ENCODE data around the gene RSPH9.

Gene RSPH9

GRCh38 chr6:43644940-43645612 is at the start of gene RSPH9:
TSS of gene RSPH9 (plus strand) at chr6:43645036. CDS start at chr6:43645099, 63 bp downstream.
- DNase-seq = peak; percentile 79

GRCh38 chr6:43600595-43600994 is 44.2 kb upstream of the RSPH9 start:
- no peak for DNase-seq

- DNase-seq = no peak
Measured at GRCh38 chr6:43604174-43604573, 40.7 kb upstream of the RSPH9 start.

- DNase-seq = no peak
Measured at GRCh38 chr6:43606019-43606418, 38.8 kb upstream of the RSPH9 start.

DNA sequence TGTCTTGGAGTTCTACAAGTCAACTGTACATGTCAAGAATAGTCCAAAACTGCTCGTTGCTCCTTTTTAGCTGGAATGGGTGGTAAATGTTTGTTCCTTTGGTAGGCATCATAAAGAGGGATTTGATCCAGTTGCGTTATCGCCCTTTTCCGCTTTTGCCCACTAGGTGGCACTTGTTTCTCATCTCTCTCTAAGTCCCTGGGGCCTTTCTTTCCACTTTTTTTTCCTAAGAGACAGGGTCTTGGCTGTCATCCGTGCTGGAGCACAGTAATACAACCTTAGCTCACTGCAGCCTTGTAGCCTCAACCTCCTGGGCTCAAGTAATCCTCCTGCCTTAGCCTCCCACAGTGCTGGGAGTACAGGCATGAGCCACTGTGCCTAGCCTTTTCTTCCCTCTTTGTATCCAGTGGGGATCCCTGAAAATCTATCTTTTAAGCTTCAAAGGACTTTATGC is 36.5 kb upstream of the RSPH9 start:
- peak; percentile 79 for DNase-seq

GRCh38 chr6:43608807-43609206 is 36.0 kb upstream of the RSPH9 start:
- no peak for DNase-seq

GRCh38 chr6:43609402-43609801 is 35.4 kb upstream of the RSPH9 start:
- no peak for DNase-seq

- no peak for DNase-seq
Measured at GRCh38 chr6:43610431-43610830, 34.4 kb upstream of the RSPH9 start.

DNA sequence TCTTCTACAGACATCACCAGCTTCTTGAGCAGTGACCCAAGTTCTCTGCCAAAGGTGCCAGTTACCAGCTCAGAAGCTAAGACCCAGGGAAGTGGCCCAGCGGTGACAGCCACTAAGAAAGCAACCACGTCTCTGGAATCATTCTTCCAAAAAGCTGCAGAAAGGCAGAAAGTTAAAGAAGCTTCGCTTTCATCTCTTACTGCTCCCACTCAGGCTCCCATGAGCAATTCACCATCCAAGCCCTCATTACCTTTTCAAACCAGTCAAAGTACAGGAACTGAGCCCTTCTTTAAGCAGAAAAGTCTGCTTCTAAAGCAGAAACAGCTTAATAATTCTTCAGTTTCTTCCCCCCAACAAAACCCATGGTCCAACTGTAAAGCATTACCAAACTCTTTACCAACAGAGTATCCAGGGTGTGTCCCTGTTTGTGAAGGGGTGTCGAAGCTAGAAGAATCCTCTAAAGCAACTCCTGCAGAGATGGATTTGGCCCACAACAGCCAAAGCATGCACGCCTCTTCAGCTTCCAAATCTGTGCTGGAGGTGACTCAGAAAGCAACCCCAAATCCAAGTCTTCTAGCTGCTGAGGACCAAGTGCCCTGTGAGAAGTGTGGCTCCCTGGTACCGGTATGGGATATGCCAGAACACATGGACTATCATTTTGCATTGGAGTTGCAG is 31.0 kb upstream of the RSPH9 start:
- no peak for DNase-seq

GRCh38 chr6:43614396-43614730 is 30.5 kb upstream of the RSPH9 start:
- DNase-seq = no peak

DNA sequence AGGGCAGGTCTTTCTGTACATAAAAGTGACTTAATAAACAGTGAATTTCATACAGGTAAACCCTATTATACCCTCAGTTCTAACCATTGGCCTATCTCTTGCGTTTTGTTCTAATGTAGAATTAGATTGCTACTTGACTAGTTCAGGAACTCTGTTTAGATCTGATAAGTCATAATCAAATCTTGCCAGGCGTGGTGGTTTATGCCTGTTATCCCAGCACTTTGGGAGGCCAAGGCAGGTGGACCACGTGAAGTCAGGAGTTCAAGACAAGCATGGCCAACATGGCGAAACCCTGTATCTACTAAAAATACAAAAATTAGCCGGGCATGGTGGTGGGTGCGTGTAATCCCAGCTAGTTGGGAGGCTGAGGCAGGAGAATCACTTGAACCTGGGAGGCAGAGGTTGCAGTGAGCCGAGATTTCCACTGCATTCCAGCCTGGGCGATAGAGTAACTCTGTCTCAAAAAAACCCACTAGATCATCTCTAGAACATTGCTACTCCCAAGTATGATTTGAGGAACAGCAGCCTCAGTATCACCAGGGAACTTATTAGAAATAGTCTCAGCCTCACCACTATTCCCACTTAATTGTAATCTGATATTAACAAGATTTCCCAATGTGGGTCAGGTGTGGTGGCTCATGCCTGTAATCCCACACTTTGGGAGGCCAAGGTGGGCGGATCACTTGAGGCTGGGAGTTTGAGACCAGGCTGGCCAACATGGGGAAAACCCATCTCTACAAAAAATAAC is 27.9 kb upstream of the RSPH9 start:
- no peak for DNase-seq

DNA sequence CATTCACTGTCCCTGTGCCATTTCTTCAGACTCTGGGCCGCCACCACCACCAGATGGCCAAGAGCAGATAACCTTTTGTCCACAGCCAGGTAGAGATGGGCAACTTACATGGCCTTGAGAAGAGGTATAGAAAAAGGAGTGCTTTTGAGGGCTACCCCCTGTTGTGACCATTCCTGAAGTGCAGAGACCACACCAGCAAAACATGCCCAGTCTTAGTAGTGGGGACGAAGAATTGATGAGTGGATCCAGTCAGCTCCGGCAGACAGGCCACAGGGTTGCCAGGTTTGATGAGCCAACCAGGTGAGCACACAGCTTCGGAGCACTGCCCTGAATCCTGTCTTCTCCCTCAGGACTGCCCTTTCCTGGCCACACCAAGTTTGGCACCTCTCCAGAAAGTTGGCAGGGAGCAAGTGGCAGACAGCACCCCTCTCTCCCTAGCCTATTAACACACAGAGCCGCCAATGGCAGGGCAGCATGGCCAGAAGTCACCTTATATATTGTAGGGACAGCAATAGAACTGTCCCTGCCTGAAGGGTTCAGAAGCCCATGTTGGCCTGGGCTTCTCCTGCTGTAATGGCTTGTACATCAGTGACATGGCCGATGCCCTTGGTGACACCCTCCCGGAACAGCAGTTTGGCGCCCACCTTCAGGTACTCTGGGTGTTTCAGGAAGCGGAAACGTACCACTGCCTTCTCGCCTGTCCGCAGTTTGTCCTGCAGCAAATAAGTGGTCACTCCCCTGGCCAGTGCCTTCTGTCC is 23.6 kb upstream of the RSPH9 start:
- DNase-seq = no peak

DNA sequence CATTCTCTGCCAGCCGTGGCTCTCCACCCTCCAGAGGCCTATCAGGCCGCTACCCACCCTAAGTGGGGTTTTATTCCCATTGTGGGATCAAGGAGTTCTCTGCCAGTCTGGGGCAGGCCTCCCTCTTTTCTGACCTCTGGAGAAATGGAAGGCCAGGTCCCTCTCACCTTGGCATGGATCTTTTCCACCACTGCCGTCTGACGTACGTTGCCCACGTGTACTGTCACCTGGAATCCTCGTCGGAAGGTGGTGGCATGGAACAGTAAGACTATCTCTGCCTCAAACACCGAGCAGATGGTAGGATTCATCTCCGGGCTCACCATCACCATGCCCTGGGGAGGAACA is 23.0 kb upstream of the RSPH9 start:
- DNase-seq = no peak

- no peak for DNase-seq
Measured at GRCh38 chr6:43622541-43622940, 22.3 kb upstream of the RSPH9 start.

DNA sequence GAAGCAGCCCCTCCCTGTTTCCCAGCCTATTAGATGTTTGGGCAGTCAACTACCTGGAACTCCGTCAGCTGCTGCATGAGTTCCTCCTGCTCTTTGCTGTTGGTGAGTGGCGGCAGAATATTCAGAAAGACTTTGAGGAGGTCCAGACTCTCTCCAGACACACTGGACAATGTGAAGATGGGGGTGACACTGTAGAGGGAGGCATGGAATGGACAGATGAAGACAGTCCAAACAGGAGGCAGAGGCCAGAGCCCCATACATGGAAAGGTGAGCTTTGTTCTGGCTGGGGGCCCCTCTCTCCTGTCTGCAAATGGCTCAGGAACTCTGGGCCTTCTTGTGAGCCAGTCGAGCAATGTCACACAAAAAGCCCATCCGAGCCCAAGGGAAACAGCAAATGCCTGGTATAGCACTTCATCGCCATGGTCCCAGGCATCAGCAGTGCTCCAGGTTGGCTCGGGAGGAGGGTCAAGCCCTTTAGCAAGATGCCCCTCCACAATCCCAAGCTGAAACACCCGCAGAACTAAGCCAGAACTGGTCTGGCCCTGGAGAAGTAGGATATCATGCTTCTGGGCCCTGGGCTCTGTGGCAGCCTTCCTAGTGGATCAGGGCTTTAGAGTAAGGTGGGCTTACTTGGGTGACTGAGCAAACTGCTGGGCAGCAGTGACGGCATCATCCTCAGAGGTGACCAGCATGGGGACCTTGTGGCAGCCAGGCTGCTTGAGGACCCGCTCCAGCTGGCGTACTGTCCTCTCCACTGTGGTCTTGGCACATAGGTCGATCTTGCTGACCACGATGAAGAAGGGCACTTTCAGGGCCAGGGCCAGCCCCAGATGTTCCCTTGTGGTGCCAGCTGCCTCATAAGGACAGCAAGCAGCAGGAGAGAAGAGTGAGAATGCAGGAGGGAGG is 20.7 kb upstream of the RSPH9 start:
- DNase-seq = no peak

DNA sequence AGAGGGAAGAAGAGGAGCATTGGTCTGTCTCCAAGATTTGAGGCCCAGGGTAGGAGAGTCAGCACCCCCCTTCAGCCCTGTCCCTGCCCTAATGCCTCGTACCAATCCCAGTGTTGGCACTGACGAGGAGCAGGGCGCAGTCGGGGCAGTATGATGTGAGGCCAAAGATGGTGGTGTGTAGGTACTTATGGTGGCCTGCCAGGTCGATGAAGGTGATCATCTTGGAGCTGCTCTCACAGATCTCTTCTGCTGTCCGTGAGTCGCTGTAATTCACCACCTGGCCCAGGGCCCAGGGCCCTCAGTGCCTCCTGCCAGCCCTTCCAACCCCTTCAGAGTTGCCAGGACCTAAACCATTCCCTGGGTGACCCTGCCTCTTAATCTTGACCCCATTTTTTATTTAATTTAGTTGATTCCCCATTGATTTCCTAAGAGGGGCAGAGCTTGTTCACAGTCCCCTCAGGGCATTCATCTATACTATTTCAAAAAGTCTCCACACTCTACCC is 20.0 kb upstream of the RSPH9 start:
- DNase-seq = no peak

GRCh38 chr6:43625393-43625992 is 19.3 kb upstream of the RSPH9 start:
- no peak for DNase-seq

GRCh38 chr6:43627008-43627825 is 17.6 kb upstream of the RSPH9 start:
- no peak for DNase-seq

DNA sequence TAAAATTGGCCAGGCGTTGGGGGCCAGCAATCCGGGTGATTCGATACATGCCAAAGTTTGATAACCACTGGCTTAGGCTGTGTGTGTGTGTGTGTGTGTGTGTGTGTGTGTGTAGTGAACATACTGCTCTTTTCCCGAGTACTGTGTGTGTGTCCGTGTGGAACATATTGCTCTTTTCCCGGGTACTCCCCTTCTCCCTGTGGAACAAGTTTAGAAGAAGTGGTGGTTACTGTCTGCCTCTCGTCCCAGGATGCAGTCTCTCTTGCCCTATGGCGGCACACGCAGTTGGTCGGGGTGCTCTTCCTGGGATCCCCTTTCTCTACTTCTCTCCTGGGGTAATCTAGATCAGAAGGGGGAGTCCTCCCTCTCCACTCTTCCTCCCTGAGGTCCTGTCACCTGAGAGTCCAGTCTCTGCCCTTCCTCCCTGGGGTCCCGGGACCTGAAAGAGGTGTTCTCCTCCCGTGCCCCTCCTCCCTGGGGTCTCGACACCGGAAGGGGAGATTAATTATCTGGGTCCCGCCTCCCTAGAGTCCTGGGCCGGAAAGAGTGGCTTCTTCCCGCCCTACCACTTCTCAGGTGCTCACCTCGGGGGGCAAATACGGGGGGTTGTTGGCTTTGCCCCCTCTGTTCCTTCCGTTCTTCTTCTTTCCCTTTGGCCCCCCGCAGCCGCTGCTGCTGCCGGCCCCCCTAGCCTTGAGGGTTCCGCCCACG is 16.3 kb upstream of the RSPH9 start:
- DNase-seq = peak; percentile 80

GRCh38 chr6:43629104-43629504 is 15.7 kb upstream of the RSPH9 start, which contains the start of gene GTPBP2:
TSS of gene GTPBP2 (minus strand) at chr6:43629264. CDS start at chr6:43629162, 102 bp downstream.
- peak; percentile 97 for DNase-seq

Measured in activated CD8-positive, alpha-beta memory T cell treated with anti-CD3 and anti-CD28 coated beads for 24 hours (primary cell).